ENCODE measurements around the gene LZTFL1. TPM values are rescaled to one million over a fixed set of nuclear protein-coding genes. Genes with fewer than 3 reads are reported as not detected.
A peak's percentile ranks its signal among the peaks of the same experiment; 100 is the strongest.

The LZTFL1 gene
- total and polyA plus RNA-seq, 8 donors, result 3.8 to 62.4 (median 8.0) TPM

DNA sequence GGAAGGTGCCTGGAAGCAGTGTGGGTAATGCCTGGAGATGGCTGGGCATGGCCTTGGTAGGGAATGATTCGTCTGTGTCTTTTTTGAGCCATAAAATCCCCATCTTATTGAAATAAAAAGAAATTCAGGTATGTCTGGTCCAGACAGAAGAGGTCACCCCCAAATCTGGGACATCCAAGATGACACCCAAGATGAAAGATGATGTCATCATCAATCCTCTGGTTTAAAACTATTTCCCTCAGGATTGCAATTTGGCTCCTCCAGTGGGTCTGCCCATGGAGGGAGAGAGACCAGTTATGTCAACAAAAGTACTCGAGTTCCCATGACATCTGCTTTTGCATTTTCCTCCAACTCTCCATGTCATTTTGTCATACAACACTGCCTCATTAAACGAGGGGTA is 27.7 kb upstream of the LZTFL1 start:
- H3K27me3 ChIP-seq, result no peaks in the 10 kb centered on the region
- no peaks in the 10 kb centered on the region for H3K36me3 ChIP-seq
- H3K4me1 ChIP-seq, result peaks cover 0 to 9% (median 4%) of the 10 kb centered on the region in 4 donors
- H3K9me3 ChIP-seq, result no peaks in the 10 kb centered on the region
- no peak overlapping the region for H3K27ac ChIP-seq
- TF ChIP-seq, protein P1, sequence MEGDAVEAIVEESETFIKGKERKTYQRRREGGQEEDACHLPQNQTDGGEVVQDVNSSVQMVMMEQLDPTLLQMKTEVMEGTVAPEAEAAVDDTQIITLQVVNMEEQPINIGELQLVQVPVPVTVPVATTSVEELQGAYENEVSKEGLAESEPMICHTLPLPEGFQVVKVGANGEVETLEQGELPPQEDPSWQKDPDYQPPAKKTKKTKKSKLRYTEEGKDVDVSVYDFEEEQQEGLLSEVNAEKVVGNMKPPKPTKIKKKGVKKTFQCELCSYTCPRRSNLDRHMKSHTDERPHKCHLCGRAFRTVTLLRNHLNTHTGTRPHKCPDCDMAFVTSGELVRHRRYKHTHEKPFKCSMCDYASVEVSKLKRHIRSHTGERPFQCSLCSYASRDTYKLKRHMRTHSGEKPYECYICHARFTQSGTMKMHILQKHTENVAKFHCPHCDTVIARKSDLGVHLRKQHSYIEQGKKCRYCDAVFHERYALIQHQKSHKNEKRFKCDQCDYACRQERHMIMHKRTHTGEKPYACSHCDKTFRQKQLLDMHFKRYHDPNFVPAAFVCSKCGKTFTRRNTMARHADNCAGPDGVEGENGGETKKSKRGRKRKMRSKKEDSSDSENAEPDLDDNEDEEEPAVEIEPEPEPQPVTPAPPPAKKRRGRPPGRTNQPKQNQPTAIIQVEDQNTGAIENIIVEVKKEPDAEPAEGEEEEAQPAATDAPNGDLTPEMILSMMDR (IDR thresholded peaks at IDR 0.05), result no peak
- no peak for TF ChIP-seq POLR2A (IDR thresholded peaks at IDR 0.05)
- no peak for TF ChIP-seq POLR2AphosphoS5 (IDR thresholded peaks at IDR 0.05)
- TF ChIP-seq EP300 (IDR thresholded peaks at IDR 0.05), result no peak
- intact Hi-C loops (cut with DNase I; ENCODE audit: low total_unique reads), result no loop called here
- no peak overlapping the region for H3K4me3 ChIP-seq
- no peak for DNase-seq
- 72 to 84% (median 76%) methylated on average over 3 of the region's 3 CpGs for WGBS, 5 donors

DNA sequence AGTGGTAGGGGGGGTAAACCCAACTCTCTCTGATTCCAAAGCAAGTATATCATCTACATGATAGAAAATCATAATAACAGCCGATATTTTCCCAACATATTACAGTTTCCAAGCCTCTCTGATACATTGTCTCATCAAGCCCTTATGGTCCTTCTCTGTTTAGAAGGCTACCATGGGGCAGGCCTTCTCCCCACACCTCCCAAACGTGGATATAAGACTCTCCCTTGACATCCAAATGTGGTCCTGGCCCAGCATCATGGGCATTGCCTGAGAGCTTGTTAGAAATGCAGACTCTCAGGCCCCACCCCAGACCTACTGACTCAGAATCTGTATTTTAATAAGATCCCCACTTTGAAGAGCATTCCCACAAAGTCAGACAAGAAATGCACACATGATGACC is 26.7 kb upstream of the LZTFL1 start:
- H3K4me3 ChIP-seq, result no peak overlapping the region
- H3K36me3 ChIP-seq, result no peaks in the 10 kb centered on the region
- no peaks in the 10 kb centered on the region for H3K27me3 ChIP-seq
- no peak overlapping the region for H3K27ac ChIP-seq
- 29 to 53% (median 42%) methylated on average over 2 of the region's 2 CpGs for WGBS, 5 donors
- peaks cover 0 to 9% (median 4%) of the 10 kb centered on the region in 4 donors for H3K4me1 ChIP-seq
- peaks cover 0 to 3% (median 2%) of the 10 kb centered on the region in 4 donors for H3K9me3 ChIP-seq
- no peak for DNase-seq
- TF ChIP-seq POLR2A (IDR thresholded peaks at IDR 0.05) (no peak), POLR2AphosphoS5 (IDR thresholded peaks at IDR 0.05) (no peak), EP300 (IDR thresholded peaks at IDR 0.05) (no peak)
- TF ChIP-seq, protein P1 (IDR thresholded peaks at IDR 0.05), result no peak
- intact Hi-C loops (cut with DNase I; ENCODE audit: low total_unique reads), result no loop called here

DNA sequence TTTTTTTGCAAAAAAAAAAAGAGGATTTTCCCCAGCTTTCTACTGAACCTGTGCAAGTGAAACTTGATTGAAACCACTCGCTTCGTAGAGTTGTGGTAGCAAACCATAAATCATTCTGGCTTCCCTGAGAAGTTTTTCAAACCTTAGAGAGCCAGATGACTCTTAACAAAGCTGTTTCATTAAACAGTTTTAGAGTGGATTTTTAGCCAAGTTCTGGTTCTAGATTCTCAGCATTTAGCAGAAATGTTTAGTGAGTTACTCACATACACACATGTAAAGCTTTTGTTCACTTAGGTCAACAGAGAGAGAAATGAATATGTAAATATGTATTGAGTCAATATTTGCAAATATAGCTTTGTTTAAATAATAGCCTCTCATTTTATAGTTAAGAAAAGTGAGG is 26.3 kb upstream of the LZTFL1 start:
- 30 to 48% (median 34%) methylated on average over 2 of the region's 2 CpGs for WGBS, 5 donors
- no peak overlapping the region for H3K4me3 ChIP-seq
- TF ChIP-seq POLR2A (IDR thresholded peaks at IDR 0.05) (no peak), POLR2AphosphoS5 (IDR thresholded peaks at IDR 0.05) (no peak), EP300 (IDR thresholded peaks at IDR 0.05) (no peak)
- peaks cover 0 to 9% (median 4%) of the 10 kb centered on the region in 4 donors for H3K4me1 ChIP-seq
- no peaks in the 10 kb centered on the region for H3K36me3 ChIP-seq
- DNase-seq, result peak in 1 of 2 donors; percentile 26
- peaks cover 0 to 7% (median 6%) of the 10 kb centered on the region in 4 donors for H3K9me3 ChIP-seq
- H3K27ac ChIP-seq, result no peak overlapping the region
- intact Hi-C loops (cut with DNase I; ENCODE audit: low total_unique reads), result no loop called here
- no peaks in the 10 kb centered on the region for H3K27me3 ChIP-seq

DNA sequence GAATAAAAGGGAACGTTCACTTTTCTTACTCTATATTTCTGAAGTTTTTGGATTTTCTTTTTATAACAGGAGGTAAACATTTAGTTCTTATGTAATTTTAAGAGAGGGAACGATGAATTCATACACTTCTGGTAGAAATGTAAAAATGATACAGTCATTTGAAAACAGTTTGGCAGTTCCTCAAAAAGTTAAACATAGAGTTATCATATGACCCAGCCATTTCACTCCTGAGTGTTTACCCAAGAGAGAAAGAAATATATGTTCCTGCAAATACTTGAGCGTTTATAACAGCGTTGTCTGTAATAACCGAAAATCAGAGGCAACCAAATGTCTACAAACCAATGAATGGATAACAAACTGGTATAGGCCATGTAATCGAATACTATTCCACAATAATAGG is 23.6 kb upstream of the LZTFL1 start:
- no peak overlapping the region for H3K4me3 ChIP-seq
- TF ChIP-seq POLR2A (IDR thresholded peaks at IDR 0.05), result no peak
- TF ChIP-seq POLR2AphosphoS5 (IDR thresholded peaks at IDR 0.05), result no peak
- TF ChIP-seq EP300 (IDR thresholded peaks at IDR 0.05), result no peak
- TF ChIP-seq, protein P1 (IDR thresholded peaks at IDR 0.05), result no peak
- H3K36me3 ChIP-seq, result no peaks in the 10 kb centered on the region
- WGBS, 5 donors, result 39 to 50% (median 42%) methylated on average over 6 of the region's 6 CpGs
- H3K4me1 ChIP-seq, result peaks cover 0 to 22% (median 5%) of the 10 kb centered on the region in 4 donors
- H3K27me3 ChIP-seq, result no peaks in the 10 kb centered on the region
- intact Hi-C loops (cut with DNase I; ENCODE audit: low total_unique reads), result no loop called here
- no peak for DNase-seq
- no peak overlapping the region for H3K27ac ChIP-seq
- H3K9me3 ChIP-seq, result peaks cover 0 to 7% (median 6%) of the 10 kb centered on the region in 4 donors

DNA sequence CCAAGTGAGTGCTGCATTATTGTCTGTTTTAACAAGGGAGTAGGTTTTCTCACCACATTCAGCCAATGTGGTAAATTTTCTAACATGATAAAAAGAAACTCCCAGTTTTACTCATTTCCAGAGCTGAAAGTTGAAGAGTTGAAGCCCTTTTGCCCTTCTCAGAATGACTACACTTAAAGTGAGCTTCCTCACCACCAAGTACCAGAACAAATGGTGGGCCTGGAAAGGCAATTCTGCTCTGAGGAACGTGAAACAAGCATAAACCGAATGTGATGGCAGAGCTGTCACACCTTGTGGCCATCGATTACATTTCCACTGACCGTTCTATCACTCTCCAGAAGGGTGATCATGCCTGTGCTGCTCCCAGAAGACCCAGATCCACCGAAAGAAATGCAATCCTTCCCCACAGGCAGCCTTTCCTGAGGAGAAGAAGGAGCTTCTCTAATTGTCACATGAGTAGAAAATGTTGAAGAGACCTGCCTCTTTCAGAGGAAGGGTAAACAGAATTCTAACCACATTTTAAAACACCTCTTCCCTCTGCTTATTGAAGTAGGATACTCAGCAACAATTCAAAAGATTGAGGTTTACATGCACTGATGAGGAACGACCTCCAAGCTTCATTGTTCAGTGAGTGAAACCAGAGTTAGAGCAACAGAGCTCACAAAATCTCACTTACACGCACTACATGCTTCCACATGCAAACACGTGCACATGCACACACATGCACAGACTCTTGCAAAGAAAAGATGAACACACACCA is 23.0 kb upstream of the LZTFL1 start:
- TF ChIP-seq EP300 (IDR thresholded peaks at IDR 0.05) (no peak), POLR2A (IDR thresholded peaks at IDR 0.05) (no peak), POLR2AphosphoS5 (IDR thresholded peaks at IDR 0.05) (no peak)
- TF ChIP-seq, protein P1 (IDR thresholded peaks at IDR 0.05), result no peak
- DNase-seq, result peak in 1 of 2 donors; percentile 11
- Histone ChIP-seq H3K27ac (no peak overlapping the region), H3K36me3 (no peaks in the 10 kb centered on the region), H3K4me1 (peaks cover 0 to 24% (median 5%) of the 10 kb centered on the region in 4 donors), H3K27me3 (no peaks in the 10 kb centered on the region), H3K4me3 (no peak overlapping the region), H3K9me3 (peaks cover 0 to 7% (median 6%) of the 10 kb centered on the region in 4 donors)
- intact Hi-C loops (cut with DNase I; ENCODE audit: low total_unique reads), result no loop called here
- 64 to 78% (median 72%) methylated on average over 8 of the region's 8 CpGs for WGBS, 5 donors
